Right lobe of liver (tissue), 6 donors: Measurements from ENCODE around the gene LRRC34. TPM values are rescaled to one million over a fixed set of nuclear protein-coding genes. Genes with fewer than 3 reads are reported as not detected.

ENCODE experiments used
- ATAC-seq, 4 donors: fragments of 200-7000 bp; cut with Tn5 transposase; one replicate each; pipeline ENCODE4 v1.9.1; 2020; ENCODE audit warnings: mild to moderate bottlenecking in 4 of 4, moderate library complexity in 4 of 4
- DNase-seq, 3 donors: peaks; one replicate each; pipeline ENCODE4 v3.0.0-alpha.2; 2020
- H3K27ac ChIP-seq, 3 donors: fragments of 200-600 bp; one replicate each; pipeline ENCODE4 v1.8.0; 2022
- H3K27me3 ChIP-seq, 2 donors: fragments of 200-600 bp; one replicate each; pipeline ENCODE4 v1.8.0; 2022
- H3K36me3 ChIP-seq, 4 donors: fragments of 200-600 bp; sonication (generic) in 1 of 4; one replicate each; pipeline versions ENCODE4 v1.5.1 to v1.8.0; 2017 to 2022; ENCODE audit warnings: control low read depth in 1 of 4
- H3K4me1 ChIP-seq, 4 donors: fragments of 200-600 bp; sonication (generic) in 1 of 4; one replicate each; pipeline versions ENCODE4 v1.5.1 to v1.8.0; 2017 to 2022; ENCODE audit warnings: control low read depth in 1 of 4
- H3K4me3 ChIP-seq, 3 donors: fragments of 200-600 bp; one replicate each; pipeline ENCODE4 v1.8.0; 2022
- H3K9me3 ChIP-seq, 4 donors: fragments of 200-600 bp; sonication (generic) in 1 of 4; one replicate each; pipeline versions ENCODE4 v1.5.1 to v1.8.0; 2017 to 2022; ENCODE audit warnings: control low read depth in 1 of 4
- POLR2A ChIP-seq: fragments of 450-650 bp; IDR thresholded peaks from one replicate; pipeline ENCODE4 v1.6.1; 2017; ENCODE audit warnings: antibody characterized with exemption, mild to moderate bottlenecking
- WGBS: methylation state at CpG from one replicate; pipeline ENCODE4 v1.1.6; 2018; ENCODE audit warnings: low coverage, low lambda C conversion rate; ENCODE audit not compliant: insufficient coverage; ENCODE audit errors: missing lambda C conversion rate; 5-methylcytosine and 5-hydroxymethylcytosine counted together
- intact Hi-C, 2 donors: fragments of 100-400 bp; cut with DNase I; formaldehyde crosslinking; loops; one replicate each; pipeline versions ENCODE4 v1.11.2 to v1.14.1; 2022
- total RNA-seq, 6 experiments: library from RNA; depleted of rRNA in 2 of 6; stranded (reverse); fragments of >200 nt in 2 of 6; fragmentation: NEBNext Ultra II Directional in 3 of 6; extraction: Animal tissue kit (Norgen Biotek cat#: 25700) in 3 of 6; gene quantifications; one replicate each; pipeline versions ENCODE4 v1.1.0 to v1.2.4, GENCODE V29; 2016 to 2023
- TF ChIP-seq, protein P1 (sequence below), 4 donors: fragments of 200-600 bp in 3 of 4; fragments of 450-650 bp in 1 of 4; IDR thresholded peaks; one replicate each; pipeline versions ENCODE4 v1.5.1 to v1.8.0; 2016 to 2022; ENCODE audit warnings: antibody characterized with exemption in 4 of 4, mild to moderate bottlenecking in 2 of 4
- donor health status: DM: no; HTN: yes; CAD: no.
- donor health status: DM: no; HTN: no; CAD: no.
- donor health status: DM: no; HTN: no; CAD: no.
- donor health status: DM: no; HTN: yes; CAD: no.
- donor health status: DM: no; HTN: yes; CAD: no.

The LRRC34 gene
- total RNA-seq, 6 experiments from 2014 or later = 0.06 to 1.9 (median 0.60) TPM; not detected in 1

DNA sequence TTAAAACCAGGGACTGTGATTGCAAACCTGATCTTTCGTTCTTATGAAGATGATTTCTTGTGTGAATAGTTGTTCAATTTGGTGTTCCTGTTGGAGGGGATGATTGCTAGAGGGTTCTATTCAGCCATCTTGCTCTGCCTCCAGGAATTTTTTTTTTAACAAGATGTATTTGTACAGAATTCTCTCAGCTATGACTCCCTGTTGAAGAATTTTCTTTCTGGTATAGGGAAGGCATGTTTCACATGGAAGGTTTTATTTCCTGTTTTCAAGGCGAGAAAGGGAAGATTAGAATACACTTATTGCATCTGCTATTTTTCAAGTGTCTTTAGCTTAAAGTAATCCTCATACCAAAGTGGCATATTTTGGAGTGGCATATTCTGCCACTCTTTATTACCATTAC, 5.6 kb upstream of the LRRC34 start:
- intact Hi-C loops = no loop called here
- Histone ChIP-seq H3K27me3 (no peaks in the 10 kb centered on the region), H3K9me3 (no peaks in the 10 kb centered on the region), H3K36me3 (no peaks in the 10 kb centered on the region), H3K4me1 (no peaks in the 10 kb centered on the region), H3K4me3 (no peak overlapping the region), H3K27ac (no peak overlapping the region)
- WGBS = 70% methylated on average over 2 of the region's 2 CpGs
- ATAC-seq (no peak), DNase-seq (no peak)
- TF ChIP-seq, protein P1, sequence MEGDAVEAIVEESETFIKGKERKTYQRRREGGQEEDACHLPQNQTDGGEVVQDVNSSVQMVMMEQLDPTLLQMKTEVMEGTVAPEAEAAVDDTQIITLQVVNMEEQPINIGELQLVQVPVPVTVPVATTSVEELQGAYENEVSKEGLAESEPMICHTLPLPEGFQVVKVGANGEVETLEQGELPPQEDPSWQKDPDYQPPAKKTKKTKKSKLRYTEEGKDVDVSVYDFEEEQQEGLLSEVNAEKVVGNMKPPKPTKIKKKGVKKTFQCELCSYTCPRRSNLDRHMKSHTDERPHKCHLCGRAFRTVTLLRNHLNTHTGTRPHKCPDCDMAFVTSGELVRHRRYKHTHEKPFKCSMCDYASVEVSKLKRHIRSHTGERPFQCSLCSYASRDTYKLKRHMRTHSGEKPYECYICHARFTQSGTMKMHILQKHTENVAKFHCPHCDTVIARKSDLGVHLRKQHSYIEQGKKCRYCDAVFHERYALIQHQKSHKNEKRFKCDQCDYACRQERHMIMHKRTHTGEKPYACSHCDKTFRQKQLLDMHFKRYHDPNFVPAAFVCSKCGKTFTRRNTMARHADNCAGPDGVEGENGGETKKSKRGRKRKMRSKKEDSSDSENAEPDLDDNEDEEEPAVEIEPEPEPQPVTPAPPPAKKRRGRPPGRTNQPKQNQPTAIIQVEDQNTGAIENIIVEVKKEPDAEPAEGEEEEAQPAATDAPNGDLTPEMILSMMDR (IDR thresholded peaks at IDR 0.05) = no peak
- no peak for TF ChIP-seq POLR2A

DNA sequence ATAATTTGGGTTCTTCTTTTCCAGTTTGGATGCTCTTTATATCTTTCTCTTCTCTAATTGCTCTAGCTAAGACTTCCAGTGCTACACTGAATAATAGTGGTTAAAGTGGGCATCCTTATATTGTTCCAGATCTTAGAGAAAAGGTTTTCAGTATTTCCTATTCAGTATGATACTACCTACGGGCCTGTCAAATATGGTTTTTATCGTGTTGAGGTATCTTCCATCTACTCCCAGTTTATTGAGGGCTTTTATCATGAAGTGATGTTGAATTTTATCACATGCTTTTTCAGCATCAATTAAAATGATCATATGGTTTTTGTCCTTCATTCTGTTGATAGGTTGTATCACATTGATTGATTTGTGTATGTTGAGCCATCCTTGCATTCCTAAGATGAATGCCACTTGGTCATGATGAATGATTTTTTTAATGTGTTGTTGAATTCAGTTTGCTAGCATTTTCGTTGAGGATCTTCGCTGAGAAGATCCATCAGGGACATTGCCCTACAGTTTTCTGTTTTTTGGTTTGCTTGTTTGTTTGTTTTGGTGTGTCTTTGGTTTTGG, 3.0 kb upstream of the LRRC34 start:
- intact Hi-C loops = no loop called here
- Histone ChIP-seq H3K4me1 (peaks cover 0 to 8% (median 0%) of the 10 kb centered on the region in 4 donors), H3K4me3 (no peak overlapping the region), H3K9me3 (no peaks in the 10 kb centered on the region), H3K27me3 (no peaks in the 10 kb centered on the region), H3K27ac (no peak overlapping the region), H3K36me3 (no peaks in the 10 kb centered on the region)
- 81% methylated on average over 4 of the region's 4 CpGs for WGBS
- TF ChIP-seq, protein P1 (IDR thresholded peaks at IDR 0.05) = no peak
- no peak for TF ChIP-seq POLR2A
- ATAC-seq (no peak), DNase-seq (no peak)

DNA sequence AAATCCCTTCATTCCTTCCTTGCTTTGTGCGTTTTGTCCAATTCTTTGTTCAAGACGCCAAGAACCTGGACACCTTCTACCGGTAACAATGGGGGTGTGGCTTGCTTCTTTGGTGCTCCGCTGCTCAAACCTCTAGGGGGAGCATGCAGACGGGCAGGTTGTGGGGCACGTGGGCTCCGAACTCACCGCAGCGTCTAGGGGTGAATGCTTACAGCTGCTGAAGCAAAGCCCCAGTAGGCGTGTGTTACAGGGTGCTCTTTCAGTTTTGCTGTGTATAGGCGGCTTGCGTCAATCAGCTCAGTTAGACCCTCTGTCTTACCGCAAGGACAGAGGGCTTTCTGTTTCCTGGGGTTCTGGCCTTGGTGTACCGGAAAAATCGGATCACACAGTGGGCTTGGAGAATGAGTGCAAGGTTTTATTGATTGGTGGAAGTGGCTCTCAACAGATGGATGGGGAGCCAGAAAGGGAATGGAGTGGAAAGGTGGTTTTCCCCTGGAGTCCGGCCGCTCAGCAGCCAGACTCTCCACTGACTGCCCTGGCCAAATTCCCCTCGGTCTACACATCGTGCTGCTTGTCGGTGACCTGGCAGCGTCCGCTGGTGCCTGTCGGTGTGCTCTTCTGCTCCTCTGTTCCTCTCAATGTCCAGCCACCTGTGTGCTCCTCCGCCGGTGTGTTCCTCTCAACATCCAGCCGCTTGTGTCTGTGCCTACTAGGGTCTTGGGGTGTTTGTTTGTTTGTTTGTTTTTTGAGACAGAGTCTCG, 1.2 kb upstream of the LRRC34 start:
- no peaks in the 10 kb centered on the region for H3K27me3 ChIP-seq
- H3K4me1 ChIP-seq = peaks cover 0 to 8% (median 0%) of the 10 kb centered on the region in 4 donors
- WGBS = 55% methylated on average over 6 of the region's 27 CpGs
- ATAC-seq (peak; percentile 34 to 47 (median 42)), DNase-seq (peak in 1 of 3 donors; percentile 29)
- no peak overlapping the region for H3K27ac ChIP-seq
- intact Hi-C loops = no loop called here
- no peak for TF ChIP-seq POLR2A
- TF ChIP-seq, protein P1 (IDR thresholded peaks at IDR 0.05) = peak in 3 of 4 donors; percentile 18 to 32 (median 25)
- no peaks in the 10 kb centered on the region for H3K36me3 ChIP-seq
- peak overlapping the region; percentile 20 to 44 (median 27) for H3K4me3 ChIP-seq
- no peaks in the 10 kb centered on the region for H3K9me3 ChIP-seq

DNA sequence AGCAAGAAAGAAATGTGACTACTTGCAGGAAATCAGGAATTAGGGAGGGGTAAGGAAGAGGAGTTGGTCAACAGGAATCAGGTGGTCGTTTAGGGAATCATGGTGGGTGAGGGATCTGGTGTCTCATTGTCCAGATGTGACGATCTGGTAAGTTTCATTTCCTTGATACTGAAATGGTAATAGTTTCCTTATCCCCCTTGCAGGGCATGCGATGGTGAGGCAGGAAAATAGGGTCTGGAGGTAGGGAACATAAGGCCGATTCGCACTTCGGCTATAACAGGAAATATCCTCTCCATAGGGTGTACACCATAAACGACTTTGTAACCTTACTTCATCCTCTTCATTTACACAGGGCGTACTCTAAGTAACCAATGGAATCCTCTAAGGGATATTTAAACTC, 574 bp upstream of the LRRC34 start:
- TF ChIP-seq, protein P1 (IDR thresholded peaks at IDR 0.05) = no peak
- no peak for TF ChIP-seq POLR2A
- DNase-seq (no peak), ATAC-seq (no peak)
- Histone ChIP-seq H3K27ac (no peak overlapping the region), H3K9me3 (no peaks in the 10 kb centered on the region), H3K36me3 (no peaks in the 10 kb centered on the region), H3K4me1 (peaks cover 0 to 8% (median 0%) of the 10 kb centered on the region in 4 donors), H3K27me3 (no peaks in the 10 kb centered on the region), H3K4me3 (peak overlapping the region; percentile 20 to 56 (median 44))
- 39% methylated on average over 8 of the region's 8 CpGs for WGBS
- intact Hi-C loops = no loop called here
